Memory B cell (primary cell): ENCODE measurements around the gene BLOC1S4.
"Not testable (repeated sequence)": the region's sequence is repeated elsewhere in the genome, so short reads cannot be mapped to it uniquely, and the experiment has no call there.

Experiments used
- ATAC-seq: fragments of 150-1000 bp; cut with Tn5 transposase; 2 replicates; pipeline ENCODE4 v1.10.0; 2021; ENCODE audit warnings: low read depth, mild to moderate bottlenecking, moderate library complexity
- DNase-seq, 2 donors: peaks; one replicate each; pipeline ENCODE4 v3.0.0; 2022; ENCODE audit warnings: low spot score in 2 of 2
- H3K27ac Mint-ChIP-seq: one replicate; pipeline ENCODE4 v1.8.0; 2022; ENCODE audit warnings: mild to moderate bottlenecking, moderate library complexity, mixed read lengths
- H3K27me3 Mint-ChIP-seq: one replicate; pipeline ENCODE4 v1.8.0; 2022; ENCODE audit warnings: mixed read lengths
- H3K36me3 Mint-ChIP-seq: one replicate; pipeline ENCODE4 v1.8.0; 2022; ENCODE audit warnings: mild to moderate bottlenecking, mixed read lengths
- H3K4me1 Mint-ChIP-seq: one replicate; pipeline ENCODE4 v1.8.0; 2022; ENCODE audit warnings: mixed read lengths
- H3K4me3 Mint-ChIP-seq: one replicate; pipeline ENCODE4 v1.8.0; 2022; ENCODE audit warnings: mild to moderate bottlenecking, moderate library complexity, mixed read lengths
- H3K9me3 Mint-ChIP-seq: one replicate; pipeline ENCODE4 v1.8.0; 2022; ENCODE audit warnings: mixed read lengths

The BLOC1S4 gene

GRCh38 chr4:6716958-6717655, 1.1 kb downstream of the BLOC1S4 start:
- Mint-ChIP-seq H3K4me3 (peak overlapping the region; percentile 97), H3K4me1 (peaks cover 13% of the 10 kb centered on the region), H3K27me3 (no peaks in the 10 kb centered on the region), H3K27ac (peak overlapping the region; percentile 94), H3K9me3 (no peaks in the 10 kb centered on the region), H3K36me3 (peaks cover 4% of the 10 kb centered on the region)
- no peak for ATAC-seq
- no peak for DNase-seq

- Mint-ChIP-seq H3K4me1 (peaks cover 13% of the 10 kb centered on the region), H3K27ac (peak overlapping the region; percentile 43), H3K36me3 (peaks cover 4% of the 10 kb centered on the region), H3K9me3 (no peaks in the 10 kb centered on the region), H3K27me3 (no peaks in the 10 kb centered on the region), H3K4me3 (peak overlapping the region; percentile 0)
- DNase-seq (no peak), ATAC-seq (no peak)
Measured at GRCh38 chr4:6718932-6719610, 3.1 kb downstream of the BLOC1S4 start.

DNA sequence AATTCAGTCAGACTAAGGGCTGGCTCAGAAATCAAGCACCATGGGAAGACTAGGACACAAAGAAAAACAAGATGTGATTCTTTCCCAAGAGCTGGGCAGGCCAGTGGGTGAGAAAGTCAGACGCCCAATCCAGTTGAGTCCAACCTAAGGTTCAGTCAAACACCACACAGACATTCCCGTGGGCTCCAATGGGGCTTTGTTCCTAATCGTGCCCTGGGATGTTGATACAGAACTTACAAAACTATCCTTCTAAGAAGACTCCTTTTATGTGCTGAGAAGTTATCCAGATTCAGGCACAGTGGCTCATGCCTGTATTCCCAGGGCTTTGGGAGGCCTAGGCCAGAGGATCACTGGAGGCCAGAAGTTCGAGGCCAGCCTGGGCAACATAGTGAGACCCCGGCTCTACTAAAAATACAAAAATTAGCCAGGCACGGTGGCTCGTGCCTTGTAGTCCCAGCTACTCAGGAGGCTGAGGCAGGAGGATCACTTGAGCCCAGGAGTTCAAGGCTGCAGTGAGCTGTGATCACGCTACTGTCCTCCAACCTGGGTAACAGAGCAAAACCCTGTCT, 3.7 kb downstream of the BLOC1S4 start:
- Mint-ChIP-seq H3K9me3 (no peaks in the 10 kb centered on the region), H3K4me1 (peaks cover 13% of the 10 kb centered on the region), H3K36me3 (peaks cover 4% of the 10 kb centered on the region), H3K27ac (no peak overlapping the region), H3K4me3 (no peak overlapping the region), H3K27me3 (no peaks in the 10 kb centered on the region)
- DNase-seq (no peak), ATAC-seq (no peak)

GRCh38 chr4:6720202-6720699, 4.3 kb downstream of the BLOC1S4 start:
- no peak overlapping the region for H3K4me3 Mint-ChIP-seq
- H3K9me3 Mint-ChIP-seq: no peaks in the 10 kb centered on the region
- DNase-seq (peak; percentile 77 to 84), ATAC-seq (peak; percentile 36)
- no peak overlapping the region for H3K27ac Mint-ChIP-seq
- H3K36me3 Mint-ChIP-seq: peaks cover 4% of the 10 kb centered on the region
- H3K27me3 Mint-ChIP-seq: no peaks in the 10 kb centered on the region
- H3K4me1 Mint-ChIP-seq: peaks cover 13% of the 10 kb centered on the region

DNA sequence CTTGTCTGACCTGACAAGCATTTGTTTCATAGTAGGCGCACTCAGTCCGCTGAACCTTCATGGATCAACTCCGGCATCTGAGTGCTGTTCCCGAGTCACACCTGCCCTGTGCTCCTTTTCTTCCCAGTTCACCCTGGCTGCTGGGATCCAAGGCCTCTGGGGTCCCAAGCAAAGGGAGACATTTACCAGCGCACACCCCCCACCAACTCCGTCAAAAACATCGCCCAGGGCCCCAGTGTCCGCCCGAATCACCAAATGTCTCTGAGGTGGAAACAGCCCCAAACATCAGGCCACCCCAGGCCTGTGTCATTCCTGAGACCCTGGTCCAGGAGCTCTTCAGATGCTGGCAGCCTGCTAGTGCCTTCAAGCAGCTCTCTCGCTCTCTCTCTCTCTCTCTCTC, 5.1 kb downstream of the BLOC1S4 start:
- Mint-ChIP-seq H3K4me3 (no peak overlapping the region), H3K9me3 (no peaks in the 10 kb centered on the region), H3K27me3 (no peaks in the 10 kb centered on the region), H3K36me3 (peaks cover 4% of the 10 kb centered on the region), H3K27ac (no peak overlapping the region), H3K4me1 (peaks cover 9% of the 10 kb centered on the region)
- DNase-seq: no peak
- ATAC-seq: no peak

DNA sequence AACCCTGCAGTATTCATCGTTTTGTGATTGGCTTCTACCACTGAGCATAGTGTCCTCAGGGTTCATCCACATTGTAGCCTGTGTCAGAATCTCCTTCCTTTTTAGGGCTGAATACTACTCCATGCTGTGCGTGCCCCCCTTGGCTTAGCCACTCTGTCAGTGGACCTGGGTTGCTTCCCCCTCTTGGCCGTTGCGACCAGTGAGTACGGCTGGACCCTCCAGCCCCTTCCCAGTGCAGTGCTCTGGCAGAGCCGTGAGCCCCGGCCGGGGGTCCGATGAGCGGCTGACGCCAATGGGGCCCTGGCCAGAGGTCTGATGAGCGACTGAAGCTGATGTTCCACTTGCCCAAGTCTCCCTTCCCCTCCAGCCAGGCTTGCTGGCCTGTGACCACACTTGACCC, 6.9 kb downstream of the BLOC1S4 start:
- ATAC-seq (no peak), DNase-seq (no peak)
- H3K4me3 Mint-ChIP-seq: no peak overlapping the region
- no peaks in the 10 kb centered on the region for H3K27me3 Mint-ChIP-seq
- no peaks in the 10 kb centered on the region for H3K9me3 Mint-ChIP-seq
- no peak overlapping the region for H3K27ac Mint-ChIP-seq
- H3K36me3 Mint-ChIP-seq: peaks cover 4% of the 10 kb centered on the region
- H3K4me1 Mint-ChIP-seq: peaks cover 9% of the 10 kb centered on the region

DNA sequence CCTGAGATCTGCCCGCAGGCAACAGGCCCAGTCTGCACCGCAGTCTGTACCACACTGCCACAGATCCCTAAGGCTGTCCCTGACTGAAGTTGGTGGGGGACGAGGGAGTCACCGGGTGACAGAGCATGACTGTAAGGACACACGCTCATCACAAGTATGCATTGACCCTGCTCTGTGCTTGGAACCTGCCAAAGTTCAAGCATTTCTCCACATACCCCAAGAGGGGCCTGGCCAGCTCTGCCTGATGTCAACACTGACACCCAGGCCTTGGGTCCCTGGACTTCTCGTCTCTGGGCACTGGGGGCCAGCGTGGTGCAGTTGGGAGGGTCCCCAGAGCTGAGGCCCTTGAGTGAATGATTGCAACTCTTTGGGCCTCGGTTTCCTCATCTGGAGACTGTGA, 7.9 kb downstream of the BLOC1S4 start:
- no peak for ATAC-seq
- no peak for DNase-seq
- H3K4me3 Mint-ChIP-seq: no peak overlapping the region
- H3K36me3 Mint-ChIP-seq: peaks cover 3% of the 10 kb centered on the region
- H3K9me3 Mint-ChIP-seq: no peaks in the 10 kb centered on the region
- H3K4me1 Mint-ChIP-seq: peaks cover 6% of the 10 kb centered on the region
- no peaks in the 10 kb centered on the region for H3K27me3 Mint-ChIP-seq
- H3K27ac Mint-ChIP-seq: no peak overlapping the region

DNA sequence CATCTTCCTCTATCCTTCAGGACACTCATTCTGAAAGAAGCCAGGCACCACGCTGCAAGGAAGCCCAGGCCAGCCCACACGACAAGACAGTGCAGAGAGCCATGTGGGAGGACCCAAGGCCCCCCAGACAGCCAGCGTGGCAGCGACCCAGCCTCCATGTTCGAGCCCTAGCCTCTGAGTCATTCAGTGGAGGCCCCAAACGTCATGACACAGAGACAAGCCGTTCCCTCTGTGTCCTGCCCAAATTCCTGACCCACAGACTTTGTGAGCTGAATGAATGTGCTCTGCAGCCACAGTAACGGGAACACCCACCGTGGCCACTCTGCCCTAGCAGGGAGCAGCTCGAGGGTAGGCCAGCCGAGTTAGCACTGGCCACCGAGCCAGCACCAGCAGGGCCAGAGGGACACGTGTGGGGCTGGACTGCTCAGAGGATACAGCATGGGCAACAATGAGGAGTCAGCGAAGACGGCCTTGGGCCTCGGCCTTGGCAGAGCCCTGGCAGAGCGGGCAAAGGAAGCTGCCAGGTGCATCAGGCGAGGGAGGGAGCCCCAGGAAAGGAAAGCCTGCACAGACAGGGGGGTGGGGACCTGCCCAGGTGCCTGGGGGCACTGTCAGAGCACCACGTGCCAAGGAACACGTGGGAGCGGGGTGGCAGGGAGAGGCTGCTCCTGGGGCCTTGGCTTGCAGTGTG, 8.6 kb downstream of the BLOC1S4 start:
- Mint-ChIP-seq H3K9me3 (no peaks in the 10 kb centered on the region), H3K27ac (no peak overlapping the region), H3K27me3 (no peaks in the 10 kb centered on the region), H3K4me3 (no peak overlapping the region), H3K4me1 (peaks cover 3% of the 10 kb centered on the region), H3K36me3 (no peaks in the 10 kb centered on the region)
- ATAC-seq: no peak
- DNase-seq: no peak

GRCh38 chr4:6725427-6725961, 9.5 kb downstream of the BLOC1S4 start:
- H3K27me3 Mint-ChIP-seq, DNase-seq, H3K4me1 Mint-ChIP-seq, ATAC-seq, H3K4me3 Mint-ChIP-seq, H3K27ac Mint-ChIP-seq, H3K36me3 Mint-ChIP-seq, H3K9me3 Mint-ChIP-seq: not testable (repeated sequence)

DNA sequence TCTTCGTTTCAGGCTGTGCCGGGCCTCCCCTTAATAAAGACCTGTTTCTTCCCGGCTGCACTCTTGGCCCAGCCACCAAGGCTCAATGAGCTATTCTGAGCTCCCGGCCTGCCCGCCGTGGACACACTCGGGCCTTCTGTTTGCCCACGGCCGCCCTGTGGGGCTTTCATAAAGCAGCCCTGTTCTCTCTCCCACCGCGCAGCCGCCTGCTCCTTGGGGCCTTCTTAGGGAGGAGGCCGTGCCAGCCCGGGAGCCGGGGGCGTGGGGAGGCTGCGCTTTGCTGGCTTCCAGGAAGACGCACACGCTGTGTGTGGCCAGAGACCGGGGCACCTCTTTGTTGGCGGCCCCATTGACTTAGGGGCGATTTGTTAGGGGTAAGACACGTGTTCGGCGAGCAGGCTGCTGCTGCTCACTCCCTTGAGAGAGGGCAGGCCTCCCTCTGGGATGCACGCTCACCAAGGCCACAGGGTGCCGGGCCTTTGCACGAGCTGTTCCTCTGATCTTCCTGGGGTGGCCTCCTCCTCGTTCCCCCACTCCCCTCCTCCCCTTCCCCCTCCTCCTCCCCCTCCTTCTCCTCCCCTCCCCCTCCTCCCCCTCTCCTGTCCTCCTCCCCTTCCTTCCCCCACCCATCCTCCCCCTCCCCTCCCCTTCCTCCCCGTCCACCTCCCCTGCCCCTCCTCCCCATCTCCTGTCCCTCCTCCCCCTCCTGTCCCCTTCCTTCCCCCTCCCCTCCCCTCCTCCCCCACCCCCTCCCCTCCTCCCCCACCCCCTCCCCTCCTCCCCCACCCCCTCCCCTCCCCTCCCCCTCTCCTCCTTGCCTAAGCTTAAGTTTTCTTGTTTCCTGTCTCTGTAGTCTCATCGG, 11.3 kb downstream of the BLOC1S4 start:
- no peaks in the 10 kb centered on the region for H3K36me3 Mint-ChIP-seq
- H3K4me3 Mint-ChIP-seq: no peak overlapping the region
- H3K9me3 Mint-ChIP-seq: no peaks in the 10 kb centered on the region
- H3K27ac Mint-ChIP-seq: no peak overlapping the region
- DNase-seq (no peak), ATAC-seq (no peak)
- H3K27me3 Mint-ChIP-seq: peaks cover 2% of the 10 kb centered on the region
- H3K4me1 Mint-ChIP-seq: no peaks in the 10 kb centered on the region

GRCh38 chr4:6727943-6728250, 11.9 kb downstream of the BLOC1S4 start:
- no peaks in the 10 kb centered on the region for H3K4me1 Mint-ChIP-seq
- H3K9me3 Mint-ChIP-seq: no peaks in the 10 kb centered on the region
- DNase-seq: no peak

DNA sequence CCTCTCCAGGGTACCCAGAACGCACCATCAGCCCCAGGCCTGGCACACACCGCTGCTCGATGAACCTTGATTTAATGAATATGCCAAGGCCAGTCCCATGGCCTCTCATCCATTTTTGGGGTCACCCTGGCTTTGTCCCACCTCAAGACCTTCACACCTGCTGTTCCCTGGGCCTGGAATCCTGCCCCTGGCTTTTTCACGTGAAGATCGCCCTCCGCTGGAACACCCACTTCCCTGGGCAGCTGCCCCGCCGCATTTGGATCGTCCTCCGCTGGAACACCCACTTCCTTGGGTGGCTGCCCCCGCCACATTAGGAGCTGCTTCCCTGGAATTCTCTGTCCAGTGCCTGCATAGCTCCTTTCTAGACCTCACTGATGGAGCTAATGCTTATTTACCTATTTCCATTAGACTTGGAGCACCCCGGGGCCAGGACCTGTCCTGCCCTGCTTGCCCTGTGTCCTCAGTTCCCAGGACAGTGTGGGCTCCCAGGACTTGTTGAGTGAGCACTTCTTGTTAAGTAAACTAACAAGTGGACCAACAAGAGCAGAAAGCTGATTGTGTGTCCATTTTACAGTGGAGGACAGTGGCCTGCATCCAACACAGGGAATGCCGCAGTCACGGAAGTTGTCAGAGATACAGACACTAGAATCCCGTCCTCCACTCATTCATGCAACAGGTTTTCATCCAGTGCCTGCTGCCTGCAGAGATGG, 12.5 kb downstream of the BLOC1S4 start:
- DNase-seq (no peak), ATAC-seq (no peak)
- H3K9me3 Mint-ChIP-seq: no peaks in the 10 kb centered on the region
- peaks cover 4% of the 10 kb centered on the region for H3K27me3 Mint-ChIP-seq
- no peaks in the 10 kb centered on the region for H3K4me1 Mint-ChIP-seq
- no peak overlapping the region for H3K27ac Mint-ChIP-seq
- H3K4me3 Mint-ChIP-seq: no peak overlapping the region
- no peaks in the 10 kb centered on the region for H3K36me3 Mint-ChIP-seq

More at GRCh38 chr4:6727943-6728250, 11.9 kb downstream of the BLOC1S4 start:
- Mint-ChIP-seq H3K27ac (no peak overlapping the region), H3K4me3 (no peak overlapping the region), H3K36me3 (no peaks in the 10 kb centered on the region), H3K27me3 (peaks cover 2% of the 10 kb centered on the region)
- ATAC-seq: no peak
